GM19455 (cell line): ENCODE data around the gene TRMU.

Source experiments
- ATAC-seq: cut with Tn5 transposase; IDR thresholded peaks from one replicate; pipeline ENCODE4 v1.9.1; 2021; ENCODE audit not compliant: unreplicated experiment

Gene TRMU

DNA sequence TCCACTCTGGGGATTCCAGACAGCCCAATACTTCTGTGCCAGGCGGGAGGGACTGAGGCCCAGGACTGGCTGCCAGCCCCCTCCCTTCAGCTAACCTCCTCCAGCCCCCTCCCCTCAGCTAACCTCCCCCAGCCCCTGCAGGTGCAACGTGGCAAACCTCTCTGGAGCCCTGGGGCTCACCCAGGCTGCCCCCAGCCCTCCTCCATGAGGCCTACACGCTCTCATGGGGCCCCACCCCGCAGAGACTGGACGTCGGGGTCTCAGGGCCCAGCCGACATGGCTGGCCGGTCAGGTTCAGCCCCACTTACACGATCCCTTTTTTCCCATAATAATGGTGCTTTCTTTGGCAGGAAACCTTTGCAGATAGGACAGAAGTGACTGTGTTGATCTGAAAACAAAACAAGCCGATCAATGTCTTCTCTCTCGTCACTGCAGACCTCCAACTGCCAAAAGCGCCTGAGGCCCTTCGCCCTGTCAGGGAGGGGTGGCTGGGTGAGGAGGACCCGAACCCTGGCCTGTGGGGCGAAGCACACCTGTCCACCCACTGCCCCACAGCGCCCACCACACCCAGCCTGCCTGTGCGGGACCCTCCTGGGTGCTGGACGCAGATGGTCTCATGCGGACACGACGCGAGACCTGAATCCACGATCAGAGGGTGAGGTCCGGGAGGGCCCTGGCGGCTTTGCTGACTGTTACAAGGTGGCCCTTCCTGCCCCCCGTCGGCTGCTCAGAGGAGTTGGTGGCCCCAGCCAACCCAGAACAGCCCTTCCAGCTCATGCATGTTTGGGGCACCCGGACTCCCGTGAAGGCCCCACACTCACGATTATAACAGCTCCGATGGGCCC, 33.6 kb downstream of the TRMU start:
- no peak for ATAC-seq

GRCh38 chr22:46369716-46370583, 34.4 kb downstream of the TRMU start:
- no peak for ATAC-seq

DNA sequence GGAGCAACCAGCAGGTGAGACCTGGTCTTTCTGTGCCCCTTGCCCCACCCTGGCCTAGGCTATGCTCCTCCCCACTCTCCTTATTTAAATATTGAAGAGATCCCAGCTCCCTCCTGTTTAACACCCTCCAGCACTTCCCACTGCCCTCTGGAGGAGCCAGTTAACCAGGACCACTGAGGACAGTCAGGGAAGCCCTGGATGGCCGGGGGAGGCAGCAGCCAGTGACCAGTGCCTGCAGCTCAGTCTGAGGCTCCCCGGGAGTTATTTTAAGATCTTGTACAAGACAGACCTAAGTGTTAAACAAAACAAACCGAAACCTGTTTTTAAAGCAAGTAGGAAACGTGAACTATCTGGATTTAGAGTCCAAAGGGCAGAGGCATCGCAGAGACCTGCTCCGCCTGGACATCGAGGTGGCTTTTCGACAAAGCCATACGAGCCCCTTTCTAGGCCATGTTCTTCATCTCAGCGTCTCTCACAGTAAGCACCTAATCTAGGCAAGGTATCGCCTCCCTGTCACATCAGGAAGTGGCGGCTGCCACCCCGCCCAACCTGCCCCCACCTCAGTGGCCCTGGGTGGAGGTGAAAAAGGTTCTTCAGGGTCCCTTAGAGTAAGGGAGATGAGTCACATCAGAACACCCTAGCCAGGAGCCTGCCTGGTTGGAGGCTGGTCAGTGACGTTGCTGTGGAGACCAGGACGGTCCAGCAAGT, 35.2 kb downstream of the TRMU start:
- ATAC-seq: no peak

DNA sequence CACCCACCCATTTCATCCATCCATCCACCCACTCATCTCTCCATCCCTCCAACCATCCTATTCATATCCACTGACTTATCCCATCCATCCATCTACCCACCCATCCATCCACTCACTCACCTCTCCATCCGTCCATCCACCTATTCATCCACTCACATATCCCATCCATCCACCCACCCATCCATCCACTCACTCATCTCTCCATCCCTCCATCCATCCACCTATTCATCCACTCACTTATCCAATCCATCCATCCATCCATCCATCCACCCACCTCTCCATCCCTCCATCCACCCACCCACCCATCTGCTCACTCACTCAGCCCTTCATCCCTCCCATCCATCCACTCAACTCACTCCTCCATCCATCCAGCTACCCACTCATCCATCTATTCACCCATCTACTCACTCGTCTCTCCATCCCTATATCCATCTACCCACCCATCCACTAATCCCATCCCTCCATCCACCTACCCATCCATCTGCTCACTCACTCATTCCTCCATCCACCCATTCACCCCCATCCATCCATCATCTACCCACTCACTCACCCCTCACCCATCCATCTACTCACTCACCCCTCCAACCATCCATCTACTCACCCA, 36.2 kb downstream of the TRMU start:
- no peak for ATAC-seq

DNA sequence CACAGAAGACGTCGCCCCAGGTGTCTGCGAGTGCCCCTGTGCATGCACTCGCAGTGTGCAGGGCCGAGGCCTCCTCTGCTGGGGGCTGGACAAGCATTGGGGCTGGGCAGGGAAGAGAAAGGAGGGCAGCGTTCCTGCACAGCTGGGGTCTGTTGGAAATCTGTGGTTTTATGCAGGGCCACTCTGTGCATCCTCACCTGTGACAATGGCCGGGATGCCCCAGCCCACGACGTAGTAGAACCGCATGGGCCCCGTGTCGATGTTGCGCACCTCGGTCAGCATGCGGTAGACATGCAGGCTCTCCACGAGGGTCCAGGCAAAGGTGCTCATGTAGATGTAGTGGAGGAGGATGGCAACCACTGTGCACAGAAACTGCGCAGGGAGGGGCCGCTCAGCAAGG, 37.2 kb downstream of the TRMU start:
- no peak for ATAC-seq

DNA sequence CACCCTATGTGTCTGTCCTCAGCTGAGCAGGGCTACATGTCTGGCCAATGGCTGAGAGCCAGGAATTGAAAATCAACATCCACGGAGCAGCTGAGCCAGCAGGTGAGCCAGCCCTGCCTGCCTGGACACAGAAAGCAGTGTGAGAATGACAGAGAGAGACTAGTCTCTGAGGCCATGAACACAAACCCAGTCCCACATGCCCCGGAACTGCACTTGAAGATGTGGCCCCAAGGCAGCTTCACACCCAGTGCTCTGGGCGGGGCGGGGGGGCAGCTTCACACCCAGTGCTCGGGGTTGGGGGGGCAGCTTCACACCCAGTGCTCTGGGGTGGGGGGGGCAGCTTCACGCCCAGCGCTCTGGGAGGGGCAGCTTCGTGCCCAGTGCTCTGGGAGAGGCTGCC, 37.6 kb downstream of the TRMU start:
- no peak for ATAC-seq

- ATAC-seq: no peak
Observed at GRCh38 chr22:46373921-46374662, 38.6 kb downstream of the TRMU start.

DNA sequence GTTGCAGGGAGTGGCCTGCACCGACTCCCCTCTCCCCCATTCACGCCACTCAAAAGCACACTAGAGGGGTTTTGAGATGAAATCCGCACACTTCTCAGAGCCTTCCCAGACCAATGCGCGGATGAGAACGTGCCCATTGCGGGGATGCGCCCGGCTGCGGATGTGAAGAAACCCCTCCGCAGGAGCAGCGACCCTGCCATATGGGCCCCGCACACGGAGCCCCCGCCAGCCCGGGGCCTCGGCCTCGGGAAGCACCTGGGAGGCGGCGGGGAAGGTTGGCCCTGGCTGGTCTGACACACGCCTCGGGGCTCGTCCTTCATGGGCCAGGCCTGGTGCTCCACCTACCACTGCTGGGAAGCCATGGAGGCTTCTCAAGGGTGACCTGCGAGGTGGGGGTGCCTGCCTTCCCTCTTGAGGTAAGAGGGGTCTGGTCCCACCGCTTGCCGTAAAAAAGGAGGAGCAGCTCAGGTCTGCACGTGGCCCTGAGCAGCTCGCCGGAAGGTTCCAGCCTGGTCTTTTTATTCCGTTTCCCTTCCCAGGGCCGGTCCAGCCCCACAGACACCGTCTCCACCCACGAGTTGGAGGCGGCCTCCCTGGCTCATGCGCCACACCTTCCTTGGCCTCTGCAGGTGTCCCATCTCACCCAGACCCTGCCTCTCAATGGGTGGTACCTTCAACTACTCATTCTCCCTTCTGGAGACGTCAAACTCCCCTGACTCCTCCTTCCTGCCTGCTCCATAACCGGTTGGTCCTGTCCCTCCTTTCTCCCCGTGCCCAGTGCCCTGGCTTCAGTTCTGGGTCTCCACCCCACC, 39.4 kb downstream of the TRMU start:
- ATAC-seq: no peak

- ATAC-seq: no peak
Observed at GRCh38 chr22:46376111-46376510, 40.6 kb downstream of the TRMU start.

GRCh38 chr22:46376908-46377524, 41.5 kb downstream of the TRMU start:
- no peak for ATAC-seq

- ATAC-seq: no peak
Observed at GRCh38 chr22:46377525-46378425, 42.3 kb downstream of the TRMU start.

DNA sequence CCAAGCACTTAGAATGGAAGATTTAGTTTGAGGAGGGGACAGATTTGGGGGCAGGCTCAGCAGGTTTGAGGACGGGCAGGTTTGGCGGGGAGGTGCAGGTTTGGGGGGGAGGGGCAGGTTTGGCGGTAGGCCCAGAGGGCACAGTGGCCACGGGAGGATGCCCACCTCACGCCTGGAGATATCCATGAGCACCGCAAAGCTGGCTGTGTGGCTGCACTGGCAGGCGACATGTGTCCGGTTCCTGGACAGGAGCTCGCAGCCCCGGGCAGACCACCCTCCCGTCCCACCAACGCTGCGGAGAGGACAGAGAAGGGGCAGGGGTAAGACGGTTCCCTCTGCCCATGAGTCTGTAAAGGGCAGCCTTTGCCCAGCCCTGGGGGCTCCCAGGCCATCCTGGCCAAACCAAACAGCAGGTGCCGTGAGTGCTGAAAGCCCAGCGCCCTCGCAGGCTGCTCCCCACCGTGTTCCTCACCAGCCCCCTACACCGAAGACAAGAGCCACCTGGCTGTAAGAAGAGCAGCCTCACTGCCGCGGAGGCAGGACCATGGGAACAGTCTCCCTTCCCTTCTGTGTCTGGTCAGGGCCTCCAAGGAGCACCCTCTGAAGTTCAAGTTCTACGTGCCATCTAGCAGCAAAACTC, 43.0 kb downstream of the TRMU start:
- no peak for ATAC-seq

DNA sequence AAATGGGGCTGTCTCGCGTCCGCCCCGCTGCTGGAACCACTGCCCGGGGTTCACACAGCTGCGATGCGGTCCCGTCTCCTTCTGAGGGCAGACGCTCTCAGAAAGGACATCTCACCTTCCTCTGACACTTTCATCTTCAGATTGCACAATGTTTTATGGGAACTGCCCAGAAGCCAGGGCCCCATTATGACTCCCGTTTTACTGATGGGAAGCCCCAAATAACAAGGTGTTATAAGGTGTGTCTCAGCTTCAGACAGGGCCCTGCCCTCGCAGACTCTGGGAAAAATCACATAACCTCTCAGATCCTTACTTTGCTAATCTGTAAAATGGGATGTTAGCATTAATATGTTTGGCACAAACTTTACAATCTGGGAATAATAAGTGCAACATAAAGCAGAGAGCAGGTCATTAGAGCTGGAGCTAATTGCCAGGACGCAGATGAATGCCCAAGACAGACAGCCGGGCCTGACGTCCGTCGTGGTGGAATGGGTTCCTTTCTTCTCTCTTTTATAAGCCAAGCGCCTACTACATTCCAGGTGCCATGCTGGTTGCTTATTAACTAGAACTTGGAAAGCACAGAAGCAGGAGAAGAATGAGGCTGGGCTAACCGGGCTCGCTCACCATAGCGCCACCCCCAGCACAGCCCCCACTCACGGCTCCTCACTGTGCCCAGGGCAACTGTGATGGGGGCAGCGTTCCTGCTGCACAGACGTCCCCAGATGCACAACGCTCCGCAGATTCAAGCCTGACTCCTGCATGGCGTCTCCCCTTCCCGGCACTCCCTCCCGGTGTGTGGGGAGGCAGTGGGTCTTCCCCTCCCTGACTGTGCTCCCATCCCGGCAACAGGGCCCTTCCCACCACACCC, 43.8 kb downstream of the TRMU start:
- no peak for ATAC-seq

DNA sequence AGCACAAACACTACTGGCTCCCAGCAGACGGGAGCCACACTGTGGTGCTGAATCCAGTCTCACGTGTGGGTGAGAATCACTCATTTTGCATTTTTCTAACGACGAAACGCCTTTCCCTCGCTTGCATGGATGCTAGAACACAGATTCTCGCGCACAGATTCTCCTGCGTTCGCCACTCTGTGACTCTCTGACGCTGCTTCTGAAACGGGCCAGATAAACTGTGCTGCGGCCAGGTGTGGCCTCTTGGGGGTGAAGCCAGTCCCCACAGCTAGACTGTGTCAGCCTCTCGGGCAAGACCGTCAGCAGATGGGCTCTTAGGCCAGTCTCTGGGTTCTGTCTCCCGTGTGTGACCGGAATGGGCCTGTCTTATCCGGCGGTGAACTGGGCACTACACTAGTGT, 44.6 kb downstream of the TRMU start:
- no peak for ATAC-seq

DNA sequence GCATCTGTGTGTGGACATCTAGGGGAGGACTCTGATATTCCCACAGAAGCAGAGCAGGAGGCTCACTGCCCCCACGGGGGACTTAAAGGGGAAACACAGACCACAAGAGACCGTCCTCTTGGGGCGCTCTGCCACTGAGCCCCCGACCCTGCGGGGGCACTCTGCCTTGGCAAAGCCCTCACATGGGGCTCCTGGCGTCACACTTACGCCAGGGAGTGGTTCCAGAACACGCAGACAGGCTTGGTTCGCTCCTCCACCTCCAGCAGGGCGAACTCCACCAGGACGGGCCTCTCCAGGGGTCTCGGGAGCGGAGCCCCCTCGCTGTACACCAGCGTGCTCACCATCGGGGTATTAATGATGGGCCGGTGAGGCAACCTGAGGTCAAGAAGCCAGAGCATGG, 45.1 kb downstream of the TRMU start:
- no peak for ATAC-seq

DNA sequence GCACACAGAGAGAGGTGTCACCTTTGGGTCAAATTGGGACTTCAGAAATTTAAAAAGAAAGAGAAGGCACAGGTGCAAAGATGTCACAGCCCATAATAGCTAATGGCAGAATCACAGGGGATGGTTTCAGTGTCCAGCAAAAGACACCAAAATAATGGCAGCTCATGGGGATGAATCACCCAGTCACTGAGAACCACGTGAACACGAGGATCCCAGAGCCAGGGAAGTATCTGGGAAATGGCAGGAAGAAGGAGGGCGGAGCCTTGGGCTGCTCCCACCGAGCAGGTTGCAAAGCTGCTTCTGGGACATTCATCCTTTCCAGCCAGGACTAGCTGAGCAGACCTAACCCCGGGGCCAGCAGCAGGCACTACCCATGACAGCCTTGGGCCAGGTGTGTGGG, 45.6 kb downstream of the TRMU start:
- ATAC-seq: no peak

GRCh38 chr22:46381731-46382130, 46.2 kb downstream of the TRMU start:
- ATAC-seq: no peak
